Left lung (tissue), 10 donors: ENCODE results near the gene SYNDIG1L. TPM values are rescaled to one million over a fixed set of nuclear protein-coding genes. Genes with fewer than 3 reads are reported as not detected.

Experiments
- ATAC-seq: fragments of 200-7000 bp; cut with Tn5 transposase; one replicate; pipeline ENCODE4 v1.9.1; 2020; ENCODE audit warnings: moderate library complexity
- DNase-seq, 4 donors: peaks; one replicate each; pipeline ENCODE4 v3.0.0-alpha.2; 2013 to 2020
- H3K27ac ChIP-seq, 2 donors: fragments of 200-600 bp; sonication (generic) in 1 of 2; one replicate each; pipeline versions ENCODE4 v1.5.0 to v1.8.0; 2020 to 2021
- H3K27me3 ChIP-seq, 2 donors: fragments of 200-600 bp; sonication (generic) in 1 of 2; one replicate each; pipeline versions ENCODE4 v1.5.0 to v1.8.0; 2020 to 2021
- H3K36me3 ChIP-seq, 2 donors: fragments of 200-600 bp; sonication (generic) in 1 of 2; one replicate each; pipeline versions ENCODE4 v1.5.0 to v1.8.0; 2020 to 2021
- H3K4me1 ChIP-seq, 2 donors: fragments of 200-600 bp; one replicate each; pipeline ENCODE4 v1.8.0; 2021
- H3K4me3 ChIP-seq, 2 donors: fragments of 200-600 bp; sonication (generic) in 1 of 2; one replicate each; pipeline versions ENCODE4 v1.5.0 to v1.8.0; 2020 to 2021; ENCODE audit warnings: mild to moderate bottlenecking in 1 of 2
- H3K9me3 ChIP-seq, 2 donors: fragments of 200-600 bp; sonication (generic) in 1 of 2; one replicate each; pipeline versions ENCODE4 v1.5.0 to v1.8.0; 2020 to 2021
- intact Hi-C, 2 donors: fragments of 100-400 bp; cut with DNase I; formaldehyde crosslinking; loops; one replicate each; pipeline versions ENCODE4 v1.11.2 to v1.14.2; 2022
- polyA plus RNA-seq, 6 donors: library from polyadenylated mRNA; unstranded; fragments of 120-200 nt; gene quantifications; one replicate each; pipeline ENCODE4 v1.2.1, GENCODE V29; 2013; ENCODE audit not compliant: insufficient read length in 6 of 6
- total RNA-seq, 2 donors: library from RNA; stranded (reverse); fragmentation: NEBNext Ultra II Directional; extraction: Animal tissue kit (Norgen Biotek cat#: 25700); gene quantifications; one replicate each; pipeline ENCODE4 v1.2.1, GENCODE V29; 2021
- TF ChIP-seq, protein P1 (sequence below), 2 donors: fragments of 200-600 bp; sonication (generic) in 1 of 2; IDR thresholded peaks; one replicate each; pipeline versions ENCODE4 v1.5.0 to v1.8.0; 2021; ENCODE audit warnings: antibody characterized with exemption in 2 of 2
- donor health status: DM: no; HTN: yes; CAD: no.
- donor health status: DM: no; HTN: no; CAD: no.

SYNDIG1L gene
- total and polyA plus RNA-seq, 8 donors = 0.37 to 0.87 (median 0.59) TPM

DNA sequence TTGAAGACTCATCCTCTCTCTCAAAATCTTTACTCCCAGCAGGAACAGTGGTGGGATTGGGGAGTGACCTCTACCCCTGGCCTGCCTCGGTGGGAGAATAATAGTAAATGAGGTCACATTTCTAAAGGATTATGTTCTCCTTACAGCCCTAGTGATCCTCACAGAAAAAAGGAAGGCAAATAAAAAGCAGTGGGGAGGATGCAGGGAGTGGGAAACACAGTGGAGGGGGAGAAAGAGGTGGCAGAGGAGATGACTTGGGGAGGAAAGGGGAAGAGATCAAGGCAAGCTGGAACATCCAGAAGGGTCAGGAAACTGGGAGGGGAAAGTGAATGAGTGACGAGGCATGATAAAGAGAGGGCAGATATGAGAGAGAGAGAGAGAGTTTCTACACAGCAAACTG is 8.3 kb upstream of the SYNDIG1L start:
- intact Hi-C loops = no loop called here
- TF ChIP-seq, protein P1, sequence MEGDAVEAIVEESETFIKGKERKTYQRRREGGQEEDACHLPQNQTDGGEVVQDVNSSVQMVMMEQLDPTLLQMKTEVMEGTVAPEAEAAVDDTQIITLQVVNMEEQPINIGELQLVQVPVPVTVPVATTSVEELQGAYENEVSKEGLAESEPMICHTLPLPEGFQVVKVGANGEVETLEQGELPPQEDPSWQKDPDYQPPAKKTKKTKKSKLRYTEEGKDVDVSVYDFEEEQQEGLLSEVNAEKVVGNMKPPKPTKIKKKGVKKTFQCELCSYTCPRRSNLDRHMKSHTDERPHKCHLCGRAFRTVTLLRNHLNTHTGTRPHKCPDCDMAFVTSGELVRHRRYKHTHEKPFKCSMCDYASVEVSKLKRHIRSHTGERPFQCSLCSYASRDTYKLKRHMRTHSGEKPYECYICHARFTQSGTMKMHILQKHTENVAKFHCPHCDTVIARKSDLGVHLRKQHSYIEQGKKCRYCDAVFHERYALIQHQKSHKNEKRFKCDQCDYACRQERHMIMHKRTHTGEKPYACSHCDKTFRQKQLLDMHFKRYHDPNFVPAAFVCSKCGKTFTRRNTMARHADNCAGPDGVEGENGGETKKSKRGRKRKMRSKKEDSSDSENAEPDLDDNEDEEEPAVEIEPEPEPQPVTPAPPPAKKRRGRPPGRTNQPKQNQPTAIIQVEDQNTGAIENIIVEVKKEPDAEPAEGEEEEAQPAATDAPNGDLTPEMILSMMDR (IDR thresholded peaks at IDR 0.05) = no peak
- Histone ChIP-seq H3K27me3 (no peaks in the 10 kb centered on the region), H3K9me3 (no peaks in the 10 kb centered on the region), H3K4me1 (no peaks in the 10 kb centered on the region), H3K27ac (no peak overlapping the region), H3K36me3 (no peaks in the 10 kb centered on the region), H3K4me3 (no peak overlapping the region)
- ATAC-seq = no peak
- no peak for DNase-seq

DNA sequence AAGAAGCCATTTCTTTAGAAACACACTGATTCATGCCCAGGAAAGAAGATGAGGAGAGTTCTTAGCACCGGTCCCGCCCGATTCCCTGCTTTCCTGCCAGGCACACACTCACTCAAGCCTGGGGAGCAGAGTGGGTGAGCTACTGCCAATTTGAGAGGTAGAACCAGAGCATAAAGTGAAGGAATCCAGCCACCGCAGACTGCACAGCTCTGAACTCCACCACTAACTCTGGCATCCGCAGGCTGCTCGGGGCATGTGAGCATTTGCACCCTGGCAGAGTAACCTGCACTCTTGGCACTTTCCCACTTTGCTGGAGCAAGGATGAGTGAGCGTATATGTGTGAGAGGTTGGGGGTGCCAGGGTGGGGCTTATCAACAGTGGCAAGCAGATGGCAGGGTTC is 4.0 kb upstream of the SYNDIG1L start:
- intact Hi-C loops = no loop called here
- TF ChIP-seq, protein P1 (IDR thresholded peaks at IDR 0.05) = no peak
- Histone ChIP-seq H3K36me3 (no peaks in the 10 kb centered on the region), H3K27me3 (peaks cover 0 to 24% of the 10 kb centered on the region in 2 donors), H3K4me3 (no peak overlapping the region), H3K4me1 (peaks cover 0 to 4% of the 10 kb centered on the region in 2 donors), H3K27ac (no peak overlapping the region), H3K9me3 (no peaks in the 10 kb centered on the region)
- ATAC-seq (no peak), DNase-seq (no peak)

DNA sequence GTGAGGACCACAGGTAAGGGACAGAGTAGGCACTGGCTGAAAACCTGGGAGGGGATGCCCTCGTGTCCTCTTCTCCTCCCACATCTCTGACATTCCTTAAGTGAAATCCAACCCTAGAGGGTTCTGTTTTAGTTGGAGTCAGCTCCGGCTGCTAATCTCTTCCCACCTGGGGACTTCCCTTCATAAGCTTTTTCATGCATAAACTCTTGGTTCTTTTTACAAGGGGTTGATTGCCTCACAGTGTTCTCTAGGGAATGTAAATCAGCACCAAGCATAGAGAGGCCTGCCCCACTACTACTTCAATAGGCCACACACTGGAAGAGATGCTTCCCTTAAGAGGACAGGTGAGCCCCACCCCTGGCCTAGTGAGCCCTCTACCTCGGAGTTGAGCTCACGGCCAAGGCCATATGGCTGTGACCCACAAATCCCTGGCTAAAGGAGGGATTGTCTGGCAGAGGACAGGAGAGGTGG is 3.2 kb upstream of the SYNDIG1L start:
- TF ChIP-seq, protein P1 (IDR thresholded peaks at IDR 0.05) = no peak
- no peak overlapping the region for H3K4me3 ChIP-seq
- H3K27me3 ChIP-seq = peaks cover 0 to 31% of the 10 kb centered on the region in 2 donors
- intact Hi-C loops = no loop called here
- ATAC-seq (no peak), DNase-seq (no peak)
- no peaks in the 10 kb centered on the region for H3K9me3 ChIP-seq
- H3K4me1 ChIP-seq = peaks cover 0 to 4% of the 10 kb centered on the region in 2 donors
- no peak overlapping the region for H3K27ac ChIP-seq
- no peaks in the 10 kb centered on the region for H3K36me3 ChIP-seq

- H3K27me3 ChIP-seq = peaks cover 0 to 32% of the 10 kb centered on the region in 2 donors
- TF ChIP-seq, protein P1 (IDR thresholded peaks at IDR 0.05) = no peak
- intact Hi-C loops = no loop called here
- no peak for ATAC-seq
- H3K27ac ChIP-seq = no peak overlapping the region
- H3K4me3 ChIP-seq = no peak overlapping the region
- no peak for DNase-seq
- H3K36me3 ChIP-seq = no peaks in the 10 kb centered on the region
- H3K9me3 ChIP-seq = no peaks in the 10 kb centered on the region
- H3K4me1 ChIP-seq = peaks cover 0 to 4% of the 10 kb centered on the region in 2 donors
Observed at GRCh38 chr14:74427651-74428050, 1.6 kb upstream of the SYNDIG1L start.

DNA sequence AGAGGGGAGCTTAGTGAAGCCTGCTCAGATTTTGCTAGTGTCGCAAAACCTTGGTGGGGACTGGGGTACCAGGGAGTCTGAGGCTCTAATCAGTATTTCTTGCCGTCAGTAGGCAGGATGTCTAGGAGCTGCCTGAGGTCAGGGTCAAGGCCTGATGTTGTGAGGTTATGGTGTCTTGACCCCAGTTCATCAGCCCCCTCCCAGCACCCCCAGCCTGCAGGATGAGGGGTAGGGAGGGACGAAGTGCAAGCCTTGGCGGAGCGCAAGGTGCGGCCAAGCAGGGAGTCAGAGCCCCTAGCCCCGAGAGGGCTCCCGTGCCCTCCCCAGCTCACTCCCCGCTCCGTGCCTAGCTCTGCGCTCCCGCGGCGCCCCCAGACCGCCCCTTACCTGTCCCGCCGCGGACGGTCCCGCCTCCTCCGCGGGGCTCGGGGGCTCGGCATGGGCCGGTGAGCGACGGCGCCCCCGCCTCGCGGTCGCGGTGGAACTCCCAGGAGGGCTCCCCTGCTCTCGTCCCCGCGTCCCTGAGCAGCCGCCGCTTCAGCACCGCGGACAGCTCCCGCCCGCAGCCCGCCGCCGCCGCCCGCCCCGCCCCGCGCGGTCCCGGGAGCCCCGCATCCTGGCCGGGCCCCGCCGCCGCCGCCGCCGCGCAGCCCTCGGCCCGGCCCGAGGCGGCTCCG is 347 bp downstream of the SYNDIG1L start:
- Histone ChIP-seq H3K27me3 (peaks cover 0 to 39% of the 10 kb centered on the region in 2 donors), H3K27ac (no peak overlapping the region), H3K4me3 (no peak overlapping the region), H3K36me3 (no peaks in the 10 kb centered on the region), H3K4me1 (peaks cover 0 to 4% of the 10 kb centered on the region in 2 donors), H3K9me3 (no peaks in the 10 kb centered on the region)
- TF ChIP-seq, protein P1 (IDR thresholded peaks at IDR 0.05) = no peak
- peak; percentile 89 for ATAC-seq
- intact Hi-C loops = no loop called here
- peak in 3 of 4 donors; percentile 42 to 84 (median 51) for DNase-seq
